HepG2 (cell line): ENCODE results near the gene TRAPPC12. TPM values are rescaled to one million over a fixed set of nuclear protein-coding genes. Genes with fewer than 3 reads are reported as not detected.

ENCODE experiments used
- BCLAF1 ChIP-seq: fragments of 450-650 bp; IDR thresholded peaks from 2 replicates; pipeline ENCODE4 v1.6.1; 2017; ENCODE audit warnings: mild to moderate bottlenecking
- ELF1 ChIP-seq: sonication (generic); formaldehyde crosslinking; IDR thresholded peaks from 2 replicates; pipeline ENCODE4 v1.4.0; 2020; ENCODE audit warnings: missing genetic modification reagents
- ELK4 ChIP-seq: sonication (generic); formaldehyde crosslinking; IDR thresholded peaks from 2 replicates; pipeline ENCODE4 v1.9.0; 2021; ENCODE audit warnings: missing genetic modification reagents, borderline replicate concordance
- GABPB1 ChIP-seq: IDR thresholded peaks from 2 replicates; pipeline ENCODE4 v1.6.1; 2016; ENCODE audit warnings: mild to moderate bottlenecking, missing genetic modification reagents, moderate library complexity, missing compliant biosample characterization
- HCFC1 ChIP-seq: fragments of 150-350 bp; IDR thresholded peaks from 2 replicates; pipeline ENCODE4 v1.6.1; 2014; ENCODE audit warnings: low read depth, low read length
- HMGA1 ChIP-seq: sonication (generic); formaldehyde crosslinking; conservative IDR thresholded peaks from 2 replicates; pipeline ENCODE4 v1.4.0; 2020; ENCODE audit warnings: missing genetic modification reagents
- KAT2B ChIP-seq: fragments of 150-350 bp; IDR thresholded peaks from 2 replicates; pipeline ENCODE4 v1.6.1; 2014; ENCODE audit warnings: low read depth, low read length, borderline replicate concordance
- MAZ ChIP-seq, 2 experiments: sonication (generic) in 1 of 2; formaldehyde crosslinking in 1 of 2; IDR thresholded peaks; 2 replicates each; pipeline versions ENCODE4 v1.5.0 to v1.6.1; 2012 to 2020; ENCODE audit warnings: low read depth in 2 of 2, mild to moderate bottlenecking in 2 of 2, borderline replicate concordance in 1 of 2, improper control_type of control experiment in 1 of 2, low read length in 1 of 2, missing genetic modification reagents in 1 of 2, moderate library complexity in 1 of 2
- NRL ChIP-seq: sonication (generic); formaldehyde crosslinking; IDR thresholded peaks from 2 replicates; pipeline ENCODE4 v1.5.0; 2020; ENCODE audit warnings: missing genetic modification reagents, mild to moderate bottlenecking, moderate library complexity, borderline replicate concordance
- SMYD3 ChIP-seq: sonication (generic); formaldehyde crosslinking; IDR thresholded peaks from 2 replicates; pipeline ENCODE4 v1.8.1; 2023; ENCODE audit warnings: mild to moderate bottlenecking, missing genetic modification reagents
- SP5 ChIP-seq: IDR thresholded peaks from 2 replicates; pipeline ENCODE4 v1.6.1; 2016; ENCODE audit warnings: low read depth, borderline replicate concordance
- THRA ChIP-seq: sonication (generic); formaldehyde crosslinking; IDR thresholded peaks from 2 replicates; pipeline ENCODE4 v1.4.0; 2020; ENCODE audit warnings: missing genetic modification reagents, borderline replicate concordance
- ZBTB25 ChIP-seq: IDR thresholded peaks from 2 replicates; pipeline ENCODE4 v1.6.1; 2018; ENCODE audit warnings: missing genetic modification reagents
- ZBTB49 ChIP-seq: sonication (generic); formaldehyde crosslinking; IDR thresholded peaks from 2 replicates; pipeline ENCODE4 v1.4.0; 2020; ENCODE audit warnings: missing genetic modification reagents, borderline replicate concordance
- ZNF10 ChIP-seq: sonication (generic); formaldehyde crosslinking; IDR thresholded peaks from 2 replicates; pipeline ENCODE4 v1.4.0; 2020; ENCODE audit warnings: mild to moderate bottlenecking, low read depth, missing genetic modification reagents, borderline replicate concordance
- ZNF343 ChIP-seq: sonication (generic); formaldehyde crosslinking; IDR thresholded peaks from 2 replicates; pipeline ENCODE4 v1.4.0; 2020; ENCODE audit warnings: mild to moderate bottlenecking, missing genetic modification reagents
- ZNF747 ChIP-seq: sonication (generic); formaldehyde crosslinking; IDR thresholded peaks from 2 replicates; pipeline ENCODE4 v1.8.1; 2023; ENCODE audit warnings: missing genetic modification reagents, mild to moderate bottlenecking, borderline replicate concordance
- polyA plus RNA-seq, 8 experiments: library from polyadenylated mRNA; depleted of rRNA in 3 of 8; stranded (reverse) in 7 of 8; unstranded in 1 of 8; fragments of >200 nt; fragmentation: Illumina TruSeq in 4 of 8; extraction: Trizol in 4 of 8; gene quantifications; 2 replicates each; pipeline versions ENCODE4 v1.2.1 to v1.2.3, GENCODE V29; 2011 to 2016; ENCODE audit warnings: low read depth in 4 of 8, missing spikeins in 1 of 8, mixed read lengths in 1 of 8; ENCODE audit not compliant: insufficient read depth in 1 of 8
- total RNA-seq, 5 experiments: library from RNA; depleted of rRNA; stranded (reverse); fragments of >200 nt; fragmentation: Illumina TruSeq; extraction: Trizol; gene quantifications; 2 replicates each; pipeline ENCODE4 v1.2.3, GENCODE V29; 2016; ENCODE audit warnings: low read depth in 1 of 5

TRAPPC12 gene
- total and polyA plus RNA-seq, 2 of the 13 experiments (the other 11 are each of a cell fraction or from before 2014, with no cell fraction given): 46.4 to 97.7 TPM

- TF ChIP-seq THRA (CRISPR knock-in tag) (peak; percentile 34; the same call in 1 of the 2 replicates), ELF1 (CRISPR knock-in tag) (peak; percentile 38; the same call in 1 of the 2 replicates), ZNF10 (no peak), NRL (no peak), ZBTB25 (peak; percentile 97), ZNF747 (no peak), HCFC1 (no peak), MAZ (IDR thresholded peaks at IDR 0.05; ENCODE audit: borderline replicate concordance, low read depth, low read length) (no peak; the same call in 1 of the 2 replicates), MAZ (CRISPR knock-in tag; IDR thresholded peaks at IDR 0.05; ENCODE audit: low read depth) (no peak), SMYD3 (no peak), HMGA1 (no peak), BCLAF1 (no peak), SP5 (CRISPR knock-in tag) (no peak), GABPB1 (peak; percentile 40; the same call in 1 of the 2 replicates), ZBTB49 (CRISPR knock-in tag) (no peak), KAT2B (no peak), ZNF343 (CRISPR knock-in tag) (peak; percentile 74; the same call in 1 of the 2 replicates), ELK4 (CRISPR knock-in tag) (no peak)
Measured at GRCh38 chr2:3492951-3493614, 113.6 kb downstream of the TRAPPC12 start (continued).
